Measurements from ENCODE around the gene IL1A.
"Not testable (repeated sequence)": the region's sequence is repeated elsewhere in the genome, so short reads cannot be mapped to it uniquely, and the experiment has no call there.

IL1A gene, protein sequence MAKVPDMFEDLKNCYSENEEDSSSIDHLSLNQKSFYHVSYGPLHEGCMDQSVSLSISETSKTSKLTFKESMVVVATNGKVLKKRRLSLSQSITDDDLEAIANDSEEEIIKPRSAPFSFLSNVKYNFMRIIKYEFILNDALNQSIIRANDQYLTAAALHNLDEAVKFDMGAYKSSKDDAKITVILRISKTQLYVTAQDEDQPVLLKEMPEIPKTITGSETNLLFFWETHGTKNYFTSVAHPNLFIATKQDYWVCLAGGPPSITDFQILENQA

GRCh38 chr2:112784199-112785189 lies at the start of gene IL1A:
Gene IL1A (minus strand): TSS chr2:112784493. CDS start chr2:112783770, 723 bp downstream.
- DNase-seq (ENCODE audit: low read depth, low spot score), result peak; percentile 70
- in situ Hi-C loops (cut with HindIII; ENCODE audit: low sequenced_read_pairs), result no loop called here
- TF ChIP-seq, protein P1, sequence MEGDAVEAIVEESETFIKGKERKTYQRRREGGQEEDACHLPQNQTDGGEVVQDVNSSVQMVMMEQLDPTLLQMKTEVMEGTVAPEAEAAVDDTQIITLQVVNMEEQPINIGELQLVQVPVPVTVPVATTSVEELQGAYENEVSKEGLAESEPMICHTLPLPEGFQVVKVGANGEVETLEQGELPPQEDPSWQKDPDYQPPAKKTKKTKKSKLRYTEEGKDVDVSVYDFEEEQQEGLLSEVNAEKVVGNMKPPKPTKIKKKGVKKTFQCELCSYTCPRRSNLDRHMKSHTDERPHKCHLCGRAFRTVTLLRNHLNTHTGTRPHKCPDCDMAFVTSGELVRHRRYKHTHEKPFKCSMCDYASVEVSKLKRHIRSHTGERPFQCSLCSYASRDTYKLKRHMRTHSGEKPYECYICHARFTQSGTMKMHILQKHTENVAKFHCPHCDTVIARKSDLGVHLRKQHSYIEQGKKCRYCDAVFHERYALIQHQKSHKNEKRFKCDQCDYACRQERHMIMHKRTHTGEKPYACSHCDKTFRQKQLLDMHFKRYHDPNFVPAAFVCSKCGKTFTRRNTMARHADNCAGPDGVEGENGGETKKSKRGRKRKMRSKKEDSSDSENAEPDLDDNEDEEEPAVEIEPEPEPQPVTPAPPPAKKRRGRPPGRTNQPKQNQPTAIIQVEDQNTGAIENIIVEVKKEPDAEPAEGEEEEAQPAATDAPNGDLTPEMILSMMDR (IDR thresholded peaks at IDR 0.05; ENCODE audit: low read depth, low read length), result no peak
- H3K4me3 ChIP-seq (ENCODE audit: low read depth, low read length), result no peak within 1 kb of the TSS

GRCh38 chr2:112833976-112834375 lies 49.7 kb upstream of the IL1A start:
- DNase-seq (ENCODE audit: low read depth, low spot score), result no peak
- H3K4me3 ChIP-seq (ENCODE audit: low read depth, low read length), result no peak overlapping the region
- in situ Hi-C loops (cut with HindIII; ENCODE audit: low sequenced_read_pairs), result no loop called here
- TF ChIP-seq, protein P1 (IDR thresholded peaks at IDR 0.05; ENCODE audit: low read depth, low read length), result no peak

DNA sequence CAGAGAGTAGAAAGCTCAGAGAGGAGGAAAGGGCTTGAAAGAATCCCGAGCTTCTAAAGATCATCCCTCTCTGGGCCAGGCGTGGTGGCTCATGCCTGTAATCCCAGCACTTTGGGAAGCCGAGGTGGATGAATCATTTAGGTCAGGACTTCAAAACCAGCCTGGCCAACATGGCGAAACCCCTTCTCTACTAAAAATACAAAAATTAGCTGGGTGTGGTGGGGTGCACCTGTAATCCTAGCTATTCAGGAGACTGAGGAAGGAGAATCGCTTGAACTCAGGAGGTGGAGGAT lies 49.3 kb upstream of the IL1A start:
- in situ Hi-C loops (cut with HindIII; ENCODE audit: low sequenced_read_pairs), result not testable (repeated sequence)

DNA sequence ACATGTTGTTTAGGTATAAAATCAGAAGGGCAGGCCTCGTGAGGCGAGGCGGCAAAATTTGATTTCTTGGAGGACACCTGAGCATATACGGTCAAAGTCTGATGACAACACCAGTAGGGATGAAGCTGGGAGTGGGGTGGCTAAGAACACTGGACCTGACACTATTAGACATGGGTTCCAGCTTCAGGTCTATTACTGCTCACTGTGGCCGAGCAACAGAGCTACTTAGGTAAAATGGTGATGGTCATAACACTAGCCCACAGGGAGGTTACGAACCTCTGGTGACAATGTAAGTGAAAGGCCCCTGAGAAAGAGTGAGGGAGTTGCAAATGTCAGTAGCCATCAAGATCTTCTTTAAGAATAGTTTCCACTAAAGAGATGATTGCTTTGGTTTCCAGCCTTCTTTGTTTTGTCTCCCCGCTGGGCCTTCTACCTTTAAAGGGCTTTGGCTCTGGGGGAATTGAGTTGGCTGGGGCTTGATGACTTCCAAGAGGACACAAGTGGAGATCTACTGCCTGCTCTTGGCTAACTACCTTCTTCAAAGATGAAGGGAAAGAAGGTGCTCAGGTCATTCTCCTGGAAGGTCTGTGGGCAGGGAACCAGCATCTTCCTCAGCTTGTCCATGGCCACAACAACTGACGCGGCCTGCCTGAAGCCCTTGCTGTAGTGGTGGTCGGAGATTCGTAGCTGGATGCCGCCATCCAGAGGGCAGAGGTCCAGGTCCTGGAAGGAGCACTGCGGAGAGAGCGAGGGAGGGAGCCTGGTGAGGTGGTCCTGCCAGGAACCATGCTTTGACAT lies 48.7 kb upstream of the IL1A start:
- in situ Hi-C loops (cut with HindIII; ENCODE audit: low sequenced_read_pairs), result no loop called here
- H3K4me3 ChIP-seq (ENCODE audit: low read depth, low read length), result no peak overlapping the region
- TF ChIP-seq, protein P1 (IDR thresholded peaks at IDR 0.05; ENCODE audit: low read depth, low read length), result no peak
- no peak for DNase-seq (ENCODE audit: low read depth, low spot score)

More for the DNA sequence above, 49.3 kb upstream of the IL1A start:
- not testable (repeated sequence) for H3K4me3 ChIP-seq (ENCODE audit: low read depth, low read length); DNase-seq (ENCODE audit: low read depth, low spot score)

- in situ Hi-C loops (cut with HindIII; ENCODE audit: low sequenced_read_pairs), result no loop called here
- DNase-seq (ENCODE audit: low read depth, low spot score), result no peak
These were observed 47.9 kb upstream of the IL1A start for GRCh38 chr2:112831946-112832840.

DNA sequence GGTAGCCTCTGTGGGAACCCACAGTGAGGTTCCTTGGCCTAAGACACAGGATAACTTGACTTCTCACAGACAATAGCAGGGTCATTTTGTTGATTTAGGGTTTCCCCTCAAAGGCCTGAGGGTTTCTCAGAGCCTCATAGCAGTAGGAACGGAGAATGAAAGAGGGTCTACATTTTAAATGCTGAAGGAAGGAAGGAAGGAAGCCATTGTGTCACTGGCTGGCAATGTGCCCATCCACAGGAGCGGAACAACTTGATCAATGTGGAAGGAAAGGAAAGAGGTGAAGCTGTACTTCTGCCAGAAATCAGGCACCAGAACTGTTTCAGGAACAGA lies 47.2 kb upstream of the IL1A start:
- in situ Hi-C loops (cut with HindIII; ENCODE audit: low sequenced_read_pairs), result no loop called here
- TF ChIP-seq, protein P1 (IDR thresholded peaks at IDR 0.05; ENCODE audit: low read depth, low read length), result no peak
- no peak overlapping the region for H3K4me3 ChIP-seq (ENCODE audit: low read depth, low read length)
- no peak for DNase-seq (ENCODE audit: low read depth, low spot score)

More at GRCh38 chr2:112831946-112832840, 47.9 kb upstream of the IL1A start:
- TF ChIP-seq, protein P1 (IDR thresholded peaks at IDR 0.05; ENCODE audit: low read depth, low read length), result no peak
- no peak overlapping the region for H3K4me3 ChIP-seq (ENCODE audit: low read depth, low read length)

All from astrocyte of the spinal cord (primary cell).